Skin epidermis (tissue), 12 donors: ENCODE data around the gene ASTN2.

ENCODE experiments used
- H3K27ac ChIP-seq, 21 experiments: fragments of 200-600 bp; sonication (generic) in 11 of 21; one replicate each; pipeline ENCODE4 v1.5.0; 2020; ENCODE audit warnings: mild to moderate bottlenecking in 3 of 21, inconsistent platforms in 2 of 21, moderate library complexity in 2 of 21
- H3K4me3 ChIP-seq, 7 experiments: fragments of 200-600 bp; sonication (generic) in 2 of 7; one replicate each; pipeline ENCODE4 v1.5.0; 2020; ENCODE audit warnings: inconsistent platforms in 2 of 7, mild to moderate bottlenecking in 2 of 7, moderate library complexity in 1 of 7

Gene ASTN2

GRCh38 chr9:117134826-117135500 is 279.9 kb downstream of the ASTN2 start:
- no peak overlapping the region for H3K4me3 ChIP-seq
- H3K27ac ChIP-seq = no peak overlapping the region

- Histone ChIP-seq H3K4me3 (no peak overlapping the region), H3K27ac (no peak overlapping the region)
Observed at GRCh38 chr9:117126871-117127270, 288.0 kb downstream of the ASTN2 start.

- H3K27ac ChIP-seq = no peak overlapping the region
- no peak overlapping the region for H3K4me3 ChIP-seq
Observed at GRCh38 chr9:117125531-117125930, 289.3 kb downstream of the ASTN2 start.

GRCh38 chr9:117123729-117124128 is 291.1 kb downstream of the ASTN2 start:
- H3K27ac ChIP-seq = no peak overlapping the region

GRCh38 chr9:117122953-117123352 is 291.9 kb downstream of the ASTN2 start:
- H3K4me3 ChIP-seq = no peak overlapping the region
- no peak overlapping the region for H3K27ac ChIP-seq

More at GRCh38 chr9:117123729-117124128, 291.1 kb downstream of the ASTN2 start:
- no peak overlapping the region for H3K4me3 ChIP-seq

- Histone ChIP-seq H3K27ac (no peak overlapping the region), H3K4me3 (no peak overlapping the region)
Observed at GRCh38 chr9:117122102-117122501, 292.8 kb downstream of the ASTN2 start.

- H3K27ac ChIP-seq = no peak overlapping the region
- no peak overlapping the region for H3K4me3 ChIP-seq
Observed at GRCh38 chr9:117121316-117121715, 293.5 kb downstream of the ASTN2 start.

- no peak overlapping the region for H3K27ac ChIP-seq
- no peak overlapping the region for H3K4me3 ChIP-seq
Observed at GRCh38 chr9:117120061-117120460, 294.8 kb downstream of the ASTN2 start.

GRCh38 chr9:117116084-117116483 is 298.8 kb downstream of the ASTN2 start:
- Histone ChIP-seq H3K27ac (no peak overlapping the region), H3K4me3 (no peak overlapping the region)

- H3K27ac ChIP-seq = no peak overlapping the region
Observed at GRCh38 chr9:117114768-117115167, 300.1 kb downstream of the ASTN2 start.

GRCh38 chr9:117104716-117105495 is 310.0 kb downstream of the ASTN2 start:
- Histone ChIP-seq H3K4me3 (no peak overlapping the region), H3K27ac (no peak overlapping the region)

More at GRCh38 chr9:117114768-117115167, 300.1 kb downstream of the ASTN2 start:
- H3K4me3 ChIP-seq = no peak overlapping the region

GRCh38 chr9:117104206-117104605 is 310.7 kb downstream of the ASTN2 start:
- Histone ChIP-seq H3K4me3 (no peak overlapping the region), H3K27ac (no peak overlapping the region)

- H3K27ac ChIP-seq = no peak overlapping the region
Observed at GRCh38 chr9:117103438-117104110, 311.3 kb downstream of the ASTN2 start.

GRCh38 chr9:117101008-117101407 is 313.8 kb downstream of the ASTN2 start:
- Histone ChIP-seq H3K27ac (no peak overlapping the region), H3K4me3 (no peak overlapping the region)

More at GRCh38 chr9:117103438-117104110, 311.3 kb downstream of the ASTN2 start:
- H3K4me3 ChIP-seq = no peak overlapping the region

GRCh38 chr9:117098331-117098730 is 316.5 kb downstream of the ASTN2 start:
- H3K4me3 ChIP-seq = no peak overlapping the region
- H3K27ac ChIP-seq = no peak overlapping the region

- H3K27ac ChIP-seq = no peak overlapping the region
Observed at GRCh38 chr9:117097761-117098160, 317.1 kb downstream of the ASTN2 start.

GRCh38 chr9:117096138-117096537 is 318.7 kb downstream of the ASTN2 start:
- H3K27ac ChIP-seq = no peak overlapping the region
- H3K4me3 ChIP-seq = no peak overlapping the region

More at GRCh38 chr9:117097761-117098160, 317.1 kb downstream of the ASTN2 start:
- no peak overlapping the region for H3K4me3 ChIP-seq

GRCh38 chr9:117095081-117095480 is 319.8 kb downstream of the ASTN2 start:
- Histone ChIP-seq H3K4me3 (no peak overlapping the region), H3K27ac (no peak overlapping the region)

- Histone ChIP-seq H3K27ac (no peak overlapping the region), H3K4me3 (no peak overlapping the region)
Observed at GRCh38 chr9:117093891-117094844, 320.7 kb downstream of the ASTN2 start.
